Stimulated activated CD4-positive, alpha-beta T cell treated with anti-CD3 and anti-CD28 coated beads, Interleukin-12 subunit alpha, Interleukin-12 subunit beta, amount 100 ng/mL, for 48 hours (primary cell): ENCODE results near the gene UBE2J2.

Experiments
- DNase-seq, 3 donors: peaks; one replicate each; pipeline ENCODE4 v3.0.0-alpha.2; 2020; ENCODE audit warnings: low read depth in 2 of 3, low spot score in 1 of 3

Gene UBE2J2

DNA sequence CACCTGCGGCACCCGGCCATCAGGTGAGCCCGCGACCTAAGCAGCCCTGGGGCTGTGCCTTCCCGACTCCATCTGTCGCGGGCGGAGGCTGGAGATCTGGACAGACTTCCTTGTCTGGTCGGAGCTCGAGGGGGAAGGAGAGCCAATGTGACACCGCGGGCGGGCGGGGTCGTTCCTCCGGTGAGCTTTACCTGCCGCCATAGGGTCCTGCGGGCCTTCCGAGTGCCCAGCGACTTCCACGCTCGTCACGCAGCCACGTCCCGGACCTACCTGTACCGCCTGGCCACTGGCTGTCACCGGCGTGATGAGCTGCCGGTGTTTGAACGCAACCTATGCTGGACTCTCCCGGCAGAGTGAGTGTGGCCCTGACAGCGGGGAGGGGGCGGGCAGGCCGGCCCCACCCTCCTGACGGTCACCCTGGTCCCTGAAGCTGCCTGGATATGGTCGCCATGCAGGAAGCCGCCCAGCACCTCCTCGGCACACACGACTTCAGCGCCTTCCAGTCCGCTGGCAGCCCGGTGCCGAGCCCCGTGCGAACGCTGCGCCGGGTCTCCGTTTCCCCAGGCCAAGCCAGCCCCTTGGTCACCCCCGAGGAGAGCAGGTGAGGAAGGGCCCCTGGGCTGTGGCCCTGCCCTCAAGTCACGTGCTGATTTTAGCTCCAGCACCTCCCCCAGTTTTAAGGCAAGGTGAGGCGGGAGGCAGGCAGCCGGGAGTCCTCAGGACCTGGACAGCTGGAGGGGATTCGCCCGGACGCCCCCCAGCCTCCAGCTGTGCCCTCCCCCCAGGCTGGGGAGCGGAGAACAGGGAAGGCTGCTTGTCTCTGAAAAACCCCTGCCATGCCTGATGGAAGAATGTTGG, 35.8 kb upstream of the UBE2J2 start:
- DNase-seq = peak in 1 of 3 donors; percentile 19

DNA sequence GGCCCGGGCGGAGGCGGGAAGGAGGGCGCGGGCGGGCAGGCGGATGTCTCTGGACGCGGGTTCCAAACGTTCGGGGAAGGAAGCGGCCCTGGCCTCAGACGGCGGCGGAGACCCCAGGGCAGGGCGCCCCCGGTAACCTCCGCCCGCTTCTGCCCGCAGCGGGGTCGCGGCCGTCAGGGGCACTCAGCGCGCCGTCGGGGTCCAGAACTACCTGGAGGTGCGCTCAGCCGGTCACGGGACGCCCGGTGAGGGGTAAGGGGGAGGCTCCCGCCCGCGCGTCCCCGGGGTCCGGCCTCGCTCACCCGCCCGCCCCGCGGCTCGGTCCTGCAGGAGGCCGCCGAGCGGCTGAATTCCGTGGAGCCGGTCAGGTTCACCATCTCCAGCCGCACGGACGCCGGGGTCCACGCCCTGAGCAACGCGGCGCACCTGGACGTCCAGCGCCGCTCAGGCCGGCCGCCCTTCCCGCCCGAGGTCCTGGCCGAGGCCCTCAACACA, 35.1 kb upstream of the UBE2J2 start:
- no peak for DNase-seq

GRCh38 chr1:1307923-1308755, 34.5 kb upstream of the UBE2J2 start, which contains the start of the genes ACAP3 and PUSL1:
Gene ACAP3, minus strand, starts transcription at chr1:1307930. Its CDS starts 115 bp downstream, at chr1:1307815.
Gene PUSL1, plus strand, starts transcription at chr1:1308597. Its CDS starts 47 bp downstream, at chr1:1308644.
- peak; percentile 74 to 85 (median 85) for DNase-seq

- peak in 1 of 3 donors; percentile 14 for DNase-seq
Observed at GRCh38 chr1:1307261-1307922, 33.7 kb upstream of the UBE2J2 start.

GRCh38 chr1:1306661-1307260, 33.1 kb upstream of the UBE2J2 start:
- DNase-seq = no peak

GRCh38 chr1:1306070-1306660, 32.5 kb upstream of the UBE2J2 start:
- DNase-seq = no peak

DNA sequence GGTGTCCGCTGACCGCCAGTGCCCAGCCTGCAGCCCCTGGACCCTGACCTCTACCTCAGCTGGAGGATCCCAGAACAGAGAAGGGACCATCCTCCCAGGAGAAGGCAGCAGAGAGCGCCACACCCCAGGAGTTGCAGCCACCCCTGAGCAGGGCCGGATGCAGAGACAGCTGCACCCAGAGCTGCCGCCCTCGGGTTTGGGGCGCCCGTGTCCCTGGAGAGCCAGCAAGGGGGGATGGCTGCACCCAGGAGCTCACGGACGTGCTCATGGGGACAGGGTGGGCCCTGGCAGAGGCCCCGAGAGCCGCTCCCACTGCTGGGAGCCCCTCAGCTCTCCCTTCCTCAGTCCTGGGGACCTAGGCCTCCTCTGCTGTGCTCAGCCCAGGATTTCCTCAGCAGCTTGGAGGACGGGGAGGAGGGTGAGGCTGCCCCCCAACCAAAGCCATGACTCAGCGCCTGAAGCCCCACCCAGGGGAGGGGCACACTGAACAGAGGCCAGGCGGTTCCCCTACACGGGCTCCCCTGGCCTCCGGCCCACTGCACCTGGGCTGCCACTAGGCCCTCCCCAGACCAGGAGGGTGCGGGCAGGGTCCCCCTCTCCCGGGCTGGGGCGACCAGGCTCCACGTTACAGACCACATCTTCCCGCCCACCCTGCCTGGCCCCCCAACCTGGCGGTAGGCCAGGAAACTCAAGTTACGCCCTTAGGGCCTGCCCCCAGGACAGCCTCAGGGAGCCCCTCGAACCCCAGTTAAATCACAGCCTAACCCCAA, 31.8 kb upstream of the UBE2J2 start:
- DNase-seq = peak in 1 of 3 donors; percentile 23

- no peak for DNase-seq
Observed at GRCh38 chr1:1304331-1305299, 31.0 kb upstream of the UBE2J2 start.

GRCh38 chr1:1303736-1304135, 30.1 kb upstream of the UBE2J2 start:
- DNase-seq = no peak

DNA sequence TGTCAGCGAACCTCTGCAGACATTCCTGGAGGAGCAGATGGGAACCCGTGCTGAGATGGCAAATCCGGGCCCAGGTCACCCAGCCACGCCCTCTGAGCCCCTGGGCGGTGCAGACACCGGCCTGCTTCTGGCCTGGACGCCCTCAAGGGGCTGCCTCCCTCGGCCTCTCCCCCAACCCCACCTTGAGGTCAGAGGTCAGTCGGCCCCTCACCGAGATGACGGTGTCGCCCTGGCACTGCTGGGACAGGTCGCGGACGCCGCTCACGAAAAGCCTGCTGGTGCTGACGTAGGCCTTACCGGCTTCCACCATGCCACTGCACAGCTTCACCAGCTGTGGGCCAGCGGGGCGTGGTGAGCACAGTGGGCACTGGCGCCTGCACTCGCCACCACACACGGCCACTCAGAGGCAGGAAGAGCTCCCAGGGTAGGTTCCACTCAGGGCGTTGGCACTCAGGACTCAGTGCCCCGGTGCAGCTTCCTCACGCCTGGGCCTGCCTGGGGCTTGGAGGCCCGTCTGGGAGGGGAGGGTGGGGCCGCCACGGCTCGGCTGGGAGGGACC, 29.4 kb upstream of the UBE2J2 start:
- no peak for DNase-seq

DNA sequence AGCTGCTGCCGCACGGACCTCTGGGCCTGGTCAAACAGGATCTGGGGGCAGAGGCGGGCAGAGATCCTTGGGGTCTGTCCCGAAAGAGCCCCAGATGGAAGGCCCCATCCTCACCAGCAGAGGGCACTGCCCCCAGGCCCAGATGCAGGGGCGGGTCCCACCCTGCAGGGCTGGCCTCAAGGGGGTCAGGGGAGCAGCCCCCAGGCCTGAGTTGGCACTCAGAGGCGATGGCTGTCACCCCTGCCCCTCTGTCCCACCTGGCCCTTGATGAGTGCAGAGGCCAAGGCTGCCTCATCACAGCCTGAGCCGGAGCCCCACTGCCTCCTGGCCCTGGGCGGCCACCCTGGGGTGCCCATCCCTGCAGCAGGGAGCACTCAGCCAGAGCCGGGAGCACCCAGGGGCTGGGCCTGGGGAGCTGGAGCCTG, 28.4 kb upstream of the UBE2J2 start:
- no peak for DNase-seq

- DNase-seq = no peak
Observed at GRCh38 chr1:1300352-1300739, 26.7 kb upstream of the UBE2J2 start.

GRCh38 chr1:1299686-1300351, 26.2 kb upstream of the UBE2J2 start:
- DNase-seq = no peak

DNA sequence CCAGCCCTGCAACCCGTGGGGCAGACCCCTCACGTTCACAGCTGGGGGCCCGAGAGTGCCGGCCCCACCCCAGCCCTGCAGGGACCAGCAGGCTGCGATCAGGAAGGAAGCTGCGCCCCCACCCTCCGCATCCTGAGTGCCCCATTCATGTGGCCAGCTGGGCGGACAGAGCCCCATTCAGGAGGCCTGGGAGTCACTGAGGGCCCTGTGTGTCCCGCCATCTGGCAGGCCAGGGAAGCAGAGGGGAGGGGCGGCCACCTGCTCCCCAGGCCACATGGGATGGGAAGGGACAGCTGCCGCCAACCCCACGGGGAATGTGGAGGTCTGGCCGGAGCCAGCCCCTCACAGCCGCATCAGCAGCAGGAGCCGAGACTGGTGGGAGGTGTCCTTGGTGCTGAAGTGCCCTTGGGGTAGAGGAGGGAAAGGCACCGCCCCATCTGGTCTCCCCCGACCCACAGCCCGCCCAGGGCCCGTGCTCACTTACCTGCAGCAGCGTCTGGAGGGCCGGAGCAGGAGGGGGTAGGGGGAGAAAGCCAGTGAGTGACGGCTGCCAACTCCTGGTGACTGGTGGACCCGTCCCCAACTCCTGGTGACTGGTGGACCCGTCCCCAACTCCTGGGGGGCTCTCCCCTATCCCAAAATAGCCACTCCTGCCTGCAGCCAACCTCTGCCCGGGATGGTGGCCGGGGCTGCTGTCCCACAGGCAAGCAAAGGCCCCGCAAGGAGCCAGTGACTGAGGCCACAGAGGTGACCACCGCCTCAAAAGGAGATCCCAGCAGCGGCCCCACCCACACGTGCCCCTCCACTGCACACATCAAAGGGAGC, 25.4 kb upstream of the UBE2J2 start:
- no peak for DNase-seq

DNA sequence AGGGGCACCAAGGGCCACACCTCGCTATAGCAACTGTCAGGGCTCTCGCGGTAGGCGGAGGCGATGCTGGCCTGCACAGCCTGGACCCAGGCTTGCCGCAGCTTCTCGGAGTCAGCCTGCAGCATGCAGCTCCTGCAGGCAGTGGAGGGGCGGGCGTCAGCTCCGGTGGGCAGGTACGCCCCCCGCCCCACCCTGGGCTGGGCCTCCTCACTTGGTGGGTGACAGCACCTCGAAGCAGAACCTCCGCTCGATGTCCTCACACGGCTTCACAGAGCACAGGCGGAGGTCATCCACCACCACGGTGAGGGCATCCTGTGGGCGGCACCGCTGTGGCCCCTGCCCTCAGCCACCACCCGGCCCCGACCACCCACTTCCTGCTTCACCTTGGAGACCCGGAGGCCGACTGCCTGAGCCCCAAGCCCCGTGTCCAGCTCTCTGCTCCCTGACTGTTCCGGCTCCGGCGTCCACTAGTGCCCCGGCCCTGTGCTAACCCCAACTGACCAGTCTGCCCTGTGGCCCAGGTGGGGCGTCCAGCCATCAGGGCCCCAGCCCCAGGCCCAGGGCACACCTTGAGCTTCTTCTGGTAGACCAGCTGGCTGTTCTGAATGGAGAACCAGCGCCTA, 24.3 kb upstream of the UBE2J2 start:
- DNase-seq = no peak
